BE2C (cell line): ENCODE measurements around the gene NRXN3.

Source experiments
- DNase-seq: peaks from one replicate; pipeline ENCODE4 v3.0.0-alpha.2; 2020
- H3K27me3 ChIP-seq: fragments of 250-450 bp; sonication (Bioruptor Pico); 2 replicates; pipeline ENCODE4 v1.5.1; 2020; ENCODE audit warnings: mild to moderate bottlenecking
- H3K36me3 ChIP-seq: fragments of 250-450 bp; sonication (Bioruptor Pico); 2 replicates; pipeline ENCODE4 v1.5.1; 2020; ENCODE audit warnings: mild to moderate bottlenecking
- H3K4me1 ChIP-seq: fragments of 250-450 bp; sonication (Bioruptor Pico); 2 replicates; pipeline ENCODE4 v1.5.1; 2020
- H3K4me3 ChIP-seq: 2 replicates; pipeline ENCODE4 v1.5.1; 2011; ENCODE audit warnings: low read depth, low read length
- H3K9me3 ChIP-seq: fragments of 250-450 bp; sonication (Bioruptor Pico); 2 replicates; pipeline ENCODE4 v1.5.1; 2020
- CTCF ChIP-seq: IDR thresholded peaks from 2 replicates; pipeline ENCODE4 v1.5.1; 2012; ENCODE audit warnings: mild to moderate bottlenecking, low read depth, low read length

Gene NRXN3

GRCh38 chr14:79037106-79037505, 866.9 kb downstream of the NRXN3 start:
- no peak for DNase-seq
- Histone ChIP-seq H3K4me1 (no peaks in the 10 kb centered on the region), H3K36me3 (no peaks in the 10 kb centered on the region), H3K27me3 (no peaks in the 10 kb centered on the region), H3K4me3 (no peak overlapping the region), H3K9me3 (no peaks in the 10 kb centered on the region)
- TF ChIP-seq CTCF, result no peak

GRCh38 chr14:79037593-79037992, 867.4 kb downstream of the NRXN3 start:
- no peaks in the 10 kb centered on the region for H3K36me3 ChIP-seq
- no peak overlapping the region for H3K4me3 ChIP-seq
- no peak for TF ChIP-seq CTCF
- H3K27me3 ChIP-seq, result no peaks in the 10 kb centered on the region
- DNase-seq, result no peak
- no peaks in the 10 kb centered on the region for H3K9me3 ChIP-seq
- no peaks in the 10 kb centered on the region for H3K4me1 ChIP-seq

GRCh38 chr14:79040790-79041189, 870.6 kb downstream of the NRXN3 start:
- TF ChIP-seq CTCF, result no peak
- Histone ChIP-seq H3K9me3 (no peaks in the 10 kb centered on the region), H3K36me3 (no peaks in the 10 kb centered on the region), H3K4me3 (no peak overlapping the region), H3K27me3 (no peaks in the 10 kb centered on the region), H3K4me1 (no peaks in the 10 kb centered on the region)
- DNase-seq, result no peak

- no peak for DNase-seq
- Histone ChIP-seq H3K9me3 (no peaks in the 10 kb centered on the region), H3K36me3 (no peaks in the 10 kb centered on the region), H3K4me1 (no peaks in the 10 kb centered on the region), H3K4me3 (no peak overlapping the region), H3K27me3 (no peaks in the 10 kb centered on the region)
- TF ChIP-seq CTCF, result no peak
Measured at GRCh38 chr14:79043194-79043889, 873.2 kb downstream of the NRXN3 start.

- Histone ChIP-seq H3K27me3 (no peaks in the 10 kb centered on the region), H3K9me3 (no peaks in the 10 kb centered on the region), H3K36me3 (no peaks in the 10 kb centered on the region), H3K4me3 (no peak overlapping the region), H3K4me1 (no peaks in the 10 kb centered on the region)
- TF ChIP-seq CTCF, result no peak
- DNase-seq, result no peak
Measured at GRCh38 chr14:79044894-79045624, 874.9 kb downstream of the NRXN3 start.
